Stimulated activated CD8-positive, alpha-beta memory T cell treated with anti-CD3 and anti-CD28 coated beads, Interleukin-2, amount 100 ng/mL, for 1 hour (primary cell): Measurements from ENCODE around the gene CADPS.

ENCODE experiments used
- DNase-seq, 2 donors: peaks; one replicate each; pipeline ENCODE4 v3.0.0-alpha.2; 2020; ENCODE audit warnings: low read depth in 2 of 2

The CADPS gene

GRCh38 chr3:62874711-62875557 is at the start of gene CADPS:
Gene CADPS (minus strand): TSS chr3:62875416. CDS start chr3:62875029, 387 bp downstream.
- DNase-seq = no peak

GRCh38 chr3:62923066-62923465 is 47.9 kb upstream of the CADPS start:
- DNase-seq = no peak

- no peak for DNase-seq
These were observed 47.1 kb upstream of the CADPS start for GRCh38 chr3:62922326-62922725.

GRCh38 chr3:62920466-62920784 is 45.2 kb upstream of the CADPS start:
- DNase-seq = no peak

GRCh38 chr3:62919784-62920465 is 44.7 kb upstream of the CADPS start:
- no peak for DNase-seq

GRCh38 chr3:62918777-62919176 is 43.6 kb upstream of the CADPS start:
- DNase-seq = no peak

- DNase-seq = no peak
These were observed 42.9 kb upstream of the CADPS start for GRCh38 chr3:62918131-62918530.

- no peak for DNase-seq
These were observed 36.3 kb upstream of the CADPS start for GRCh38 chr3:62911526-62911925.

GRCh38 chr3:62905331-62905730 is 30.1 kb upstream of the CADPS start:
- no peak for DNase-seq

GRCh38 chr3:62898530-62899496 is 23.6 kb upstream of the CADPS start:
- no peak for DNase-seq

GRCh38 chr3:62895901-62896300 is 20.7 kb upstream of the CADPS start:
- DNase-seq = no peak

GRCh38 chr3:62892951-62893350 is 17.7 kb upstream of the CADPS start:
- no peak for DNase-seq

GRCh38 chr3:62892045-62892444 is 16.8 kb upstream of the CADPS start:
- no peak for DNase-seq

GRCh38 chr3:62888778-62889177 is 13.6 kb upstream of the CADPS start:
- DNase-seq = no peak

GRCh38 chr3:62888180-62888579 is 13.0 kb upstream of the CADPS start:
- no peak for DNase-seq

- DNase-seq = no peak
These were observed 9.9 kb upstream of the CADPS start for GRCh38 chr3:62885136-62885535.

- no peak for DNase-seq
These were observed 9.1 kb upstream of the CADPS start for GRCh38 chr3:62884096-62884870.

- no peak for DNase-seq
These were observed 7.5 kb upstream of the CADPS start for GRCh38 chr3:62882676-62883200.

GRCh38 chr3:62876064-62876463 is 848 bp upstream of the CADPS start:
- no peak for DNase-seq

- DNase-seq = no peak
These were observed 364 bp upstream of the CADPS start for GRCh38 chr3:62875558-62876002.
